Common myeloid progenitor, CD34-positive (primary cell): ENCODE measurements around the gene GRM8.
A peak's percentile ranks its signal among the peaks of the same experiment; 100 is the strongest.

ENCODE experiments used
- CTCF ChIA-PET: fragments of 350-600 bp; sonication (Branson Sonifier 250); formaldehyde crosslinking; loops from one replicate; lab custom pipeline; 2021; ENCODE audit warnings: antibody characterized with exemption; lab: Charles Lee
- POLR2A ChIA-PET: fragments of 350-600 bp; sonication (Branson Sonifier 250); formaldehyde crosslinking; loops from one replicate; lab custom pipeline; 2021; ENCODE audit warnings: antibody characterized with exemption; lab: Charles Lee
- DNase-seq, 3 donors: peaks; one replicate each; pipeline versions ENCODE4 v3.0.0 to v3.0.0-alpha.2; 2013
- H3K27ac ChIP-seq, 2 experiments: 1 replicate in 1 of 2; 2 replicates in 1 of 2; pipeline ENCODE4 v1.7.0; 2013; ENCODE audit warnings: inconsistent platforms in 2 of 2, low read length in 2 of 2, mild to moderate bottlenecking in 2 of 2, low read depth in 1 of 2, moderate library complexity in 1 of 2; ENCODE audit not compliant: severe bottlenecking in 2 of 2, insufficient read depth in 1 of 2, poor library complexity in 1 of 2
- H3K27me3 ChIP-seq, 5 experiments: replicated peaks in 2 of 5; 1 replicate in 3 of 5; 2 replicates in 2 of 5; pipeline versions ENCODE4 v1.6.1 to v1.7.0; 2013; ENCODE audit warnings: low read length in 4 of 5, mild to moderate bottlenecking in 2 of 5, moderate library complexity in 2 of 5, inconsistent platforms in 1 of 5; ENCODE audit not compliant: insufficient read depth in 5 of 5, control insufficient read depth in 4 of 5
- H3K36me3 ChIP-seq, 4 experiments: 1 replicate in 2 of 4; 2 replicates in 2 of 4; pipeline versions ENCODE4 v1.6.1 to v1.7.0; 2013; ENCODE audit warnings: low read length in 3 of 4, control low read depth in 1 of 4, mild to moderate bottlenecking in 1 of 4; ENCODE audit not compliant: control insufficient read depth in 4 of 4, insufficient read depth in 4 of 4
- H3K4me1 ChIP-seq, 4 experiments: 1 replicate in 3 of 4; 2 replicates in 1 of 4; pipeline versions ENCODE4 v1.6.1 to v1.7.1; 2013; ENCODE audit warnings: low read length in 3 of 4, mild to moderate bottlenecking in 3 of 4, control low read depth in 1 of 4, inconsistent platforms in 1 of 4, moderate library complexity in 1 of 4; ENCODE audit not compliant: control insufficient read depth in 4 of 4, insufficient read depth in 4 of 4; ENCODE audit errors: control extremely low read depth in 1 of 4
- H3K4me3 ChIP-seq, 7 experiments: 1 replicate in 4 of 7; 2 replicates in 3 of 7; pipeline versions ENCODE4 v1.5.1 to v1.7.0; 2013; ENCODE audit warnings: mild to moderate bottlenecking in 7 of 7, low read length in 6 of 7, moderate library complexity in 6 of 7, inconsistent platforms in 2 of 7, low read depth in 2 of 7, control low read depth in 1 of 7; ENCODE audit not compliant: insufficient read depth in 4 of 7, control insufficient read depth in 1 of 7; ENCODE audit errors: extremely low read depth in 1 of 7
- H3K9me3 ChIP-seq, 5 experiments: 1 replicate in 4 of 5; 2 replicates in 1 of 5; pipeline versions ENCODE4 v1.6.1 to v1.7.1; 2013; ENCODE audit warnings: low read length in 4 of 5, mild to moderate bottlenecking in 2 of 5, inconsistent platforms in 1 of 5, low read depth in 1 of 5, moderate library complexity in 1 of 5; ENCODE audit not compliant: control insufficient read depth in 4 of 5, insufficient read depth in 2 of 5; ENCODE audit errors: control extremely low read depth in 1 of 5
- WGBS: methylation state at CpG from one replicate; pipeline ENCODE4 v1.1.5; 2013; ENCODE audit not compliant: insufficient coverage; 5-methylcytosine and 5-hydroxymethylcytosine counted together

The GRM8 gene

GRCh38 chr7:127123220-127123619 lies 129.5 kb downstream of the GRM8 start:
- 50% methylated on average over 2 of the region's 4 CpGs for WGBS
- DNase-seq, result no peak
- POLR2A ChIA-PET, result no interaction called here
- H3K4me1 ChIP-seq, result no peaks in the 10 kb centered on the region
- no peaks in the 10 kb centered on the region for H3K9me3 ChIP-seq
- CTCF ChIA-PET, result no interaction called here
- H3K36me3 ChIP-seq, result no peaks in the 10 kb centered on the region
- H3K4me3 ChIP-seq, result no peak overlapping the region
- no peak overlapping the region for H3K27ac ChIP-seq
- no peaks in the 10 kb centered on the region for H3K27me3 ChIP-seq

GRCh38 chr7:127119517-127119916 lies 133.2 kb downstream of the GRM8 start:
- no peaks in the 10 kb centered on the region for H3K36me3 ChIP-seq
- H3K27me3 ChIP-seq, result no peaks in the 10 kb centered on the region
- 86% methylated on average over 1 of the region's 2 CpGs for WGBS
- POLR2A ChIA-PET, result no interaction called here
- H3K4me3 ChIP-seq, result no peak overlapping the region
- H3K9me3 ChIP-seq, result no peaks in the 10 kb centered on the region
- DNase-seq, result no peak
- no peak overlapping the region for H3K27ac ChIP-seq
- no peaks in the 10 kb centered on the region for H3K4me1 ChIP-seq
- CTCF ChIA-PET, result no interaction called here

GRCh38 chr7:127114742-127115265 lies 137.9 kb downstream of the GRM8 start:
- Histone ChIP-seq H3K27ac (no peak overlapping the region), H3K9me3 (no peaks in the 10 kb centered on the region), H3K27me3 (no peaks in the 10 kb centered on the region), H3K4me1 (no peaks in the 10 kb centered on the region), H3K4me3 (no peak overlapping the region), H3K36me3 (no peaks in the 10 kb centered on the region)
- ChIA-PET POLR2A (no interaction called here), CTCF (no interaction called here)
- WGBS, result 76% methylated on average over 3 of the region's 3 CpGs
- no peak for DNase-seq

GRCh38 chr7:127107601-127108007 lies 145.1 kb downstream of the GRM8 start:
- Histone ChIP-seq H3K4me1 (no peaks in the 10 kb centered on the region), H3K36me3 (no peaks in the 10 kb centered on the region), H3K27ac (no peak overlapping the region), H3K9me3 (no peaks in the 10 kb centered on the region), H3K4me3 (no peak overlapping the region), H3K27me3 (no peaks in the 10 kb centered on the region)
- ChIA-PET POLR2A (no interaction called here), CTCF (interaction anchor here (1.1 kb wide), 1 partner anchor 10 kb away, joined by 3 read pairs; no protein-coding TSS in a partner anchor)
- 12% methylated on average over 4 of the region's 5 CpGs for WGBS
- DNase-seq, result peak; percentile 54 to 75 (median 72)

GRCh38 chr7:127093340-127093739 lies 159.4 kb downstream of the GRM8 start:
- Histone ChIP-seq H3K9me3 (no peaks in the 10 kb centered on the region), H3K27me3 (no peaks in the 10 kb centered on the region), H3K4me3 (no peak overlapping the region), H3K4me1 (no peaks in the 10 kb centered on the region), H3K36me3 (no peaks in the 10 kb centered on the region), H3K27ac (no peak overlapping the region)
- WGBS, result 94% methylated on average over 4 of the region's 4 CpGs
- DNase-seq, result no peak
- CTCF ChIA-PET, result no interaction called here
- POLR2A ChIA-PET, result no interaction called here

- Histone ChIP-seq H3K9me3 (no peaks in the 10 kb centered on the region), H3K27me3 (no peaks in the 10 kb centered on the region), H3K4me1 (no peaks in the 10 kb centered on the region), H3K4me3 (no peak overlapping the region), H3K27ac (no peak overlapping the region), H3K36me3 (no peaks in the 10 kb centered on the region)
- ChIA-PET POLR2A (no interaction called here), CTCF (no interaction called here)
- no peak for DNase-seq
- WGBS, result 97% methylated on average over 4 of the region's 18 CpGs
These were observed 161.1 kb downstream of the GRM8 start for GRCh38 chr7:127091620-127092019.

- H3K4me3 ChIP-seq, result no peak overlapping the region
- no peak for DNase-seq
- POLR2A ChIA-PET, result no interaction called here
These were observed 163.6 kb downstream of the GRM8 start for GRCh38 chr7:127089146-127089545.

More at GRCh38 chr7:127089146-127089545, 163.6 kb downstream of the GRM8 start:
- WGBS, result 86% methylated on average over 1 of the region's 1 CpG
- H3K27ac ChIP-seq, result no peak overlapping the region
- no peaks in the 10 kb centered on the region for H3K36me3 ChIP-seq
- H3K27me3 ChIP-seq, result no peaks in the 10 kb centered on the region
- H3K4me1 ChIP-seq, result no peaks in the 10 kb centered on the region
- no peaks in the 10 kb centered on the region for H3K9me3 ChIP-seq
- CTCF ChIA-PET, result no interaction called here
